Activated naive CD4-positive, alpha-beta T cell treated with anti-CD3 and anti-CD28 coated beads, Interleukin-2, amount 50 U/mL, for 24 hours (primary cell): Measurements from ENCODE around the gene ACOT11.

Experiments
- H3K27ac Mint-ChIP-seq: one replicate; pipeline ENCODE4 v1.8.0; 2021; ENCODE audit warnings: mild to moderate bottlenecking, mixed read lengths
- H3K27me3 Mint-ChIP-seq: one replicate; pipeline ENCODE4 v1.8.0; 2021; ENCODE audit warnings: mixed read lengths
- H3K36me3 Mint-ChIP-seq: one replicate; pipeline ENCODE4 v1.8.0; 2021; ENCODE audit warnings: mixed read lengths
- H3K4me1 Mint-ChIP-seq: one replicate; pipeline ENCODE4 v1.8.0; 2021; ENCODE audit warnings: mixed read lengths
- H3K4me3 Mint-ChIP-seq: one replicate; pipeline ENCODE4 v1.8.0; 2021; ENCODE audit warnings: mild to moderate bottlenecking, mixed read lengths
- H3K9me3 Mint-ChIP-seq: one replicate; pipeline ENCODE4 v1.8.0; 2021; ENCODE audit warnings: mixed read lengths

ACOT11 gene

GRCh38 chr1:54652168-54652567 is 104.1 kb downstream of the ACOT11 start:
- Mint-ChIP-seq H3K9me3 (no peaks in the 10 kb centered on the region), H3K4me3 (no peak overlapping the region), H3K27ac (no peak overlapping the region), H3K4me1 (no peaks in the 10 kb centered on the region), H3K36me3 (no peaks in the 10 kb centered on the region), H3K27me3 (no peaks in the 10 kb centered on the region)

DNA sequence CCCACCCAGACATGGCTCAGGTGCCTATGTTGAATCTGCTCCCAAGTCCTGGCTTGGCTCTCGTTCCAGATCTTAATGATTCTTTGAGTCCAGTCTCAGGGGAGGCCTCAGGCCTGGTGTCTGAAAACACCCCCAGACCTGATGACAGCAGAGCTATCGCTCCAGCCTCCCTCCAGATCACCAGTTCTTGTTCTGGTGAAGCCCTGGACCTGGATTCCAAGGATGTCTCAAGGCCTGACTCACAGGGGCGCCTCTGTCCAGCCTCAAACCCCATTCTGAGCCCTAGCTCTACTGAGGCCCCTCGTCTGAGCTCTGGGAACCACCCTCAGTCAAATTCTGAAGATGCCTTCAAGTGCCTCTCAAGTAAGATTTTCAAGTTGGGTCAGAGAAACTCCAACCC is 105.0 kb downstream of the ACOT11 start:
- H3K27me3 Mint-ChIP-seq: no peaks in the 10 kb centered on the region
- H3K4me3 Mint-ChIP-seq: no peak overlapping the region
- no peak overlapping the region for H3K27ac Mint-ChIP-seq
- no peaks in the 10 kb centered on the region for H3K36me3 Mint-ChIP-seq
- H3K4me1 Mint-ChIP-seq: no peaks in the 10 kb centered on the region
- no peaks in the 10 kb centered on the region for H3K9me3 Mint-ChIP-seq

- Mint-ChIP-seq H3K4me3 (no peak overlapping the region), H3K27me3 (no peaks in the 10 kb centered on the region), H3K9me3 (no peaks in the 10 kb centered on the region), H3K27ac (no peak overlapping the region), H3K4me1 (no peaks in the 10 kb centered on the region), H3K36me3 (peaks cover 2% of the 10 kb centered on the region)
These were observed 110.3 kb downstream of the ACOT11 start for GRCh38 chr1:54658164-54658913.
